HepG2 (cell line): ENCODE data around the gene PLD2. TPM values are rescaled to one million over a fixed set of nuclear protein-coding genes. Genes with fewer than 3 reads are reported as not detected.
A peak's percentile ranks its signal among the peaks of the same experiment; 100 is the strongest.

ENCODE experiments used
- ATAC-seq: fragments of 200-7000 bp; cut with Tn5 transposase; 3 replicates; pipeline ENCODE4 v1.9.1; 2020; ENCODE audit warnings: mild to moderate bottlenecking, moderate library complexity
- BruUV-seq: library from RNA; stranded (reverse); fragments of 400-500 nt; replicated peaks from 2 replicates; lab custom pipeline; 2021; lab: Mats Ljungman, UMichigan
- CTCF ChIA-PET: fragments of 300-600 bp; formaldehyde crosslinking; extraction: SDS; loops from one replicate; lab custom pipeline; 2021; ENCODE audit warnings: low total read pairs, inconsistent platforms, low intra/inter-chr PET ratio; lab: Yijun Ruan, JAX
- POLR2A ChIA-PET: fragments of 350-600 bp; sonication (Branson Sonifier 250); formaldehyde crosslinking; loops from one replicate; lab custom pipeline; 2020; ENCODE audit warnings: antibody characterized with exemption, inconsistent platforms; lab: Yijun Ruan, JAX
- DNase-seq: peaks from one replicate; pipeline ENCODE4 v3.0.0-alpha.2; 2015; ENCODE audit warnings: low spot score
- FAIRE-seq: peaks from 3 replicates; lab custom pipeline; 2011; peaks lifted over from hg19 to GRCh38; lab: Jason Lieb, UNC
- H2AFZ ChIP-seq: one replicate; pipeline ENCODE4 v1.6.1; 2011; ENCODE audit warnings: low read length, inconsistent platforms
- H3K27ac ChIP-seq: fragments of 300-600 bp; 3 replicates; pipeline ENCODE4 v1.8.0; 2011; ENCODE audit warnings: mixed run types, mild to moderate bottlenecking, mixed read lengths, low read length, inconsistent platforms; ENCODE audit not compliant: insufficient read depth; ENCODE audit errors: extremely low read length
- H3K27me3 ChIP-seq, 2 experiments: fragments of 200-600 bp in 1 of 2; 2 replicates in 1 of 2; 3 replicates in 1 of 2; pipeline versions ENCODE4 v1.6.0 to v1.8.0; 2011; ENCODE audit warnings: low read length in 2 of 2, mild to moderate bottlenecking in 2 of 2, moderate library complexity in 2 of 2, inconsistent platforms in 1 of 2; ENCODE audit not compliant: insufficient read depth in 2 of 2, control insufficient read depth in 1 of 2
- H3K36me3 ChIP-seq, 2 experiments: fragments of 200-600 bp in 1 of 2; replicated peaks in 1 of 2; 2 replicates in 1 of 2; 3 replicates in 1 of 2; pipeline versions ENCODE4 v1.5.1 to v1.8.0; 2011; ENCODE audit warnings: low read length in 2 of 2, inconsistent platforms in 1 of 2; ENCODE audit not compliant: insufficient read depth in 2 of 2, control insufficient read depth in 1 of 2
- H3K4me1 ChIP-seq: 2 replicates; pipeline ENCODE4 v1.5.1; 2012; ENCODE audit warnings: low read length, inconsistent platforms; ENCODE audit not compliant: insufficient read depth
- H3K4me2 ChIP-seq: 2 replicates; pipeline ENCODE4 v1.6.0; 2011; ENCODE audit warnings: low read depth, low read length, inconsistent platforms
- H3K4me3 ChIP-seq, 3 experiments: fragments of 200-600 bp in 1 of 3; sonication (generic), shearing (Covaris generic) in 1 of 3; replicated peaks in 1 of 3; 2 replicates each; pipeline ENCODE4 v1.5.1; 2011 to 2016; ENCODE audit warnings: low read length in 3 of 3, inconsistent platforms in 2 of 3, low read depth in 2 of 3, mild to moderate bottlenecking in 2 of 3, control low read depth in 1 of 3, mixed read lengths in 1 of 3; ENCODE audit not compliant: insufficient read depth in 1 of 3
- H3K79me2 ChIP-seq: one replicate; pipeline ENCODE4 v1.6.1; 2011; ENCODE audit warnings: low read length, inconsistent platforms; ENCODE audit not compliant: insufficient read depth
- H3K9ac ChIP-seq: 2 replicates; pipeline ENCODE4 v1.6.0; 2011; ENCODE audit warnings: mild to moderate bottlenecking, low read depth, low read length, inconsistent platforms; ENCODE audit not compliant: insufficient read depth
- H3K9me3 ChIP-seq: 2 replicates; pipeline ENCODE4 v1.5.1; 2012; ENCODE audit warnings: mild to moderate bottlenecking, low read length
- H4K20me1 ChIP-seq: 2 replicates; pipeline ENCODE4 v1.6.0; 2011; ENCODE audit warnings: inconsistent platforms, mild to moderate bottlenecking, low read length, moderate library complexity; ENCODE audit not compliant: insufficient read depth
- ADNP ChIP-seq: sonication (generic); formaldehyde crosslinking; IDR thresholded peaks from 2 replicates; pipeline ENCODE4 v1.4.0; 2020; ENCODE audit warnings: missing genetic modification reagents
- RBM39 ChIP-seq: fragments of 200-400 bp; formaldehyde crosslinking; IDR thresholded peaks from one replicate; pipeline ENCODE4 v1.6.1; 2018; ENCODE audit warnings: antibody characterized with exemption, mild to moderate bottlenecking, low read depth, low read length; ENCODE audit not compliant: poor library complexity, severe bottlenecking
- ZBTB40 ChIP-seq, 2 experiments: fragments of 450-650 bp in 1 of 2; sonication (generic) in 1 of 2; formaldehyde crosslinking in 1 of 2; IDR thresholded peaks; 2 replicates each; pipeline versions ENCODE4 v1.6.1 to v1.8.0; 2016 to 2022; ENCODE audit warnings: antibody characterized with exemption in 1 of 2, mild to moderate bottlenecking in 1 of 2, missing genetic modification reagents in 1 of 2
- ZMYM3 ChIP-seq: sonication (generic); formaldehyde crosslinking; IDR thresholded peaks from 2 replicates; pipeline ENCODE4 v1.5.1; 2020; ENCODE audit warnings: mild to moderate bottlenecking, missing genetic modification reagents
- ZNF747 ChIP-seq: sonication (generic); formaldehyde crosslinking; IDR thresholded peaks from 2 replicates; pipeline ENCODE4 v1.8.1; 2023; ENCODE audit warnings: missing genetic modification reagents, mild to moderate bottlenecking, borderline replicate concordance
- in situ Hi-C: cut with HindIII; loops from 2 replicates; pipeline ENCODE4 v1.10.0; 2017; ENCODE audit warnings: low pct_unique_long_range_greater_than_20kb; ENCODE audit not compliant: extremely low pct_ligation_motif_present
- intact Hi-C: fragments of 100-400 bp; cut with micrococcal nuclease; formaldehyde crosslinking; loops from one replicate; pipeline ENCODE4 v1.10.0; 2022; ENCODE audit not compliant: unreplicated experiment
- polyA plus RNA-seq, 8 experiments: library from polyadenylated mRNA; depleted of rRNA in 3 of 8; stranded (reverse) in 7 of 8; unstranded in 1 of 8; fragments of >200 nt; fragmentation: Illumina TruSeq in 4 of 8; extraction: Trizol in 4 of 8; gene quantifications; 2 replicates each; pipeline versions ENCODE4 v1.2.1 to v1.2.3, GENCODE V29; 2011 to 2016; ENCODE audit warnings: low read depth in 4 of 8, missing spikeins in 1 of 8, mixed read lengths in 1 of 8; ENCODE audit not compliant: insufficient read depth in 1 of 8
- total RNA-seq, 5 experiments: library from RNA; depleted of rRNA; stranded (reverse); fragments of >200 nt; fragmentation: Illumina TruSeq; extraction: Trizol; gene quantifications; 2 replicates each; pipeline ENCODE4 v1.2.3, GENCODE V29; 2016; ENCODE audit warnings: low read depth in 1 of 5
- TF ChIP-seq, protein P1 (sequence below): sonication (generic); formaldehyde crosslinking; IDR thresholded peaks from 2 replicates; pipeline ENCODE4 v1.4.0; 2020; ENCODE audit warnings: low read depth, mild to moderate bottlenecking, missing genetic modification reagents

Gene PLD2
- total and polyA plus RNA-seq, 2 of the 13 experiments (the other 11 are each of a cell fraction or from before 2014, with no cell fraction given): 13.4 to 29.7 TPM

GRCh38 chr17:4852567-4853207 lies 45.7 kb downstream of the PLD2 start:
- H3K27ac ChIP-seq: no peak overlapping the region
- intact Hi-C loops (no loop called here), in situ Hi-C loops (no loop called here)
- no peak overlapping the region for H3K9ac ChIP-seq
- FAIRE-seq (no peak), ATAC-seq (no peak), DNase-seq (peak; percentile 17)
- 0 out of 2 replicates have a peak, but pooled peaks cover 8% of the 10 kb centered on the region for H4K20me1 ChIP-seq
- no peak overlapping the region for H2AFZ ChIP-seq
- H3K79me2 ChIP-seq: peaks cover 51% of the 10 kb centered on the region
- no peaks in the 10 kb centered on the region for H3K27me3 ChIP-seq
- peaks cover 49% of the 10 kb centered on the region for H3K4me1 ChIP-seq
- no peak overlapping the region for H3K4me3 ChIP-seq
- H3K36me3 ChIP-seq: peaks cover 0 to 25% of the 10 kb centered on the region in 2 experiments; a peak in 4 of 5 replicates
- POLR2A ChIA-PET: interaction anchor here (0.7 kb wide), 1 partner anchor 13 kb away, joined by 3 read pairs; no protein-coding TSS in a partner anchor
- CTCF ChIA-PET: no interaction called here
- no peaks in the 10 kb centered on the region for H3K9me3 ChIP-seq
- no peak overlapping the region for H3K4me2 ChIP-seq
- no TSS peak for BruUV-seq
- no peak for TF ChIP-seq ZNF747
- TF ChIP-seq RBM39: no peak
- no peak for TF ChIP-seq ADNP (CRISPR knock-in tag)
- no peak for TF ChIP-seq ZBTB40 (IDR thresholded peaks at IDR 0.05)
- no peak for TF ChIP-seq ZBTB40 (CRISPR knock-in tag; IDR thresholded peaks at IDR 0.05)
- TF ChIP-seq, protein P1, sequence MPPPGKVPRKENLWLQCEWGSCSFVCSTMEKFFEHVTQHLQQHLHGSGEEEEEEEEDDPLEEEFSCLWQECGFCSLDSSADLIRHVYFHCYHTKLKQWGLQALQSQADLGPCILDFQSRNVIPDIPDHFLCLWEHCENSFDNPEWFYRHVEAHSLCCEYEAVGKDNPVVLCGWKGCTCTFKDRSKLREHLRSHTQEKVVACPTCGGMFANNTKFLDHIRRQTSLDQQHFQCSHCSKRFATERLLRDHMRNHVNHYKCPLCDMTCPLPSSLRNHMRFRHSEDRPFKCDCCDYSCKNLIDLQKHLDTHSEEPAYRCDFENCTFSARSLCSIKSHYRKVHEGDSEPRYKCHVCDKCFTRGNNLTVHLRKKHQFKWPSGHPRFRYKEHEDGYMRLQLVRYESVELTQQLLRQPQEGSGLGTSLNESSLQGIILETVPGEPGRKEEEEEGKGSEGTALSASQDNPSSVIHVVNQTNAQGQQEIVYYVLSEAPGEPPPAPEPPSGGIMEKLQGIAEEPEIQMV: no peak
- no peak for TF ChIP-seq ZMYM3 (CRISPR knock-in tag)
